CD4-positive, alpha-beta T cell (primary cell): Measurements from ENCODE around the gene YES1. TPM values are rescaled to one million over a fixed set of nuclear protein-coding genes. Genes with fewer than 3 reads are reported as not detected.

Experiments
- ATAC-seq: fragments of 200-7000 bp; cut with Tn5 transposase; one replicate; pipeline ENCODE4 v1.10.0; 2022; ENCODE audit warnings: mild to moderate bottlenecking; ENCODE audit not compliant: poor library complexity
- CTCF ChIA-PET: fragments of 350-600 bp; sonication (Branson Sonifier 250); formaldehyde crosslinking; loops from one replicate; lab custom pipeline; 2021; ENCODE audit warnings: antibody characterized with exemption, inconsistent platforms; lab: Charles Lee
- POLR2A ChIA-PET: fragments of 350-600 bp; sonication (Branson Sonifier 250); formaldehyde crosslinking; loops from one replicate; lab custom pipeline; 2021; ENCODE audit warnings: antibody characterized with exemption, inconsistent platforms; lab: Charles Lee
- DNase-seq, 14 experiments: peaks; one replicate each; pipeline ENCODE4 v3.0.0-alpha.2; 2013 to 2020; ENCODE audit warnings: mixed read lengths in 2 of 14
- H3K27ac ChIP-seq, 2 donors: one replicate each; pipeline versions ENCODE4 v1.5.1 to v1.7.0; 2013; ENCODE audit warnings: low read length in 2 of 2, low read depth in 1 of 2, mild to moderate bottlenecking in 1 of 2
- H3K27me3 ChIP-seq, 2 experiments: 1 replicate in 1 of 2; 2 replicates in 1 of 2; pipeline versions ENCODE4 v1.6.1 to v1.7.0; 2013; ENCODE audit warnings: low read length in 2 of 2, control low read depth in 1 of 2, mild to moderate bottlenecking in 1 of 2, moderate library complexity in 1 of 2; ENCODE audit not compliant: insufficient read depth in 2 of 2, control insufficient read depth in 1 of 2
- H3K36me3 ChIP-seq: one replicate; pipeline ENCODE4 v1.6.1; 2013; ENCODE audit warnings: low read length, control low read depth; ENCODE audit not compliant: insufficient read depth
- H3K4me1 ChIP-seq: one replicate; pipeline ENCODE4 v1.6.1; 2013; ENCODE audit warnings: low read length, control low read depth; ENCODE audit not compliant: insufficient read depth
- H3K4me3 ChIP-seq: one replicate; pipeline ENCODE4 v1.5.1; 2013; ENCODE audit warnings: mild to moderate bottlenecking, low read length, moderate library complexity
- H3K9me3 ChIP-seq, 2 experiments: 1 replicate in 1 of 2; 2 replicates in 1 of 2; pipeline versions ENCODE4 v1.6.1 to v1.7.0; 2013; ENCODE audit warnings: low read length in 2 of 2, mild to moderate bottlenecking in 2 of 2, control low read depth in 1 of 2, moderate library complexity in 1 of 2; ENCODE audit not compliant: control insufficient read depth in 1 of 2, insufficient read depth in 1 of 2
- H3K27ac Mint-ChIP-seq: one replicate; pipeline ENCODE4 v1.8.0; 2020; ENCODE audit warnings: mixed read lengths
- H3K27me3 Mint-ChIP-seq: one replicate; pipeline ENCODE4 v1.8.0; 2021; ENCODE audit warnings: mixed read lengths
- H3K36me3 Mint-ChIP-seq: one replicate; pipeline ENCODE4 v1.8.0; 2021; ENCODE audit warnings: low read depth, mixed read lengths
- H3K4me1 Mint-ChIP-seq: one replicate; pipeline ENCODE4 v1.8.0; 2021; ENCODE audit warnings: low read depth, mixed read lengths
- H3K4me3 Mint-ChIP-seq: one replicate; pipeline ENCODE4 v1.8.0; 2020; ENCODE audit warnings: mild to moderate bottlenecking, mixed read lengths
- H3K9me3 Mint-ChIP-seq: one replicate; pipeline ENCODE4 v1.8.0; 2020; ENCODE audit warnings: mixed read lengths
- CTCF ChIP-seq: fragments of 200-600 bp; IDR thresholded peaks from one replicate; pipeline ENCODE4 v1.8.0; 2022; ENCODE audit warnings: antibody characterized with exemption, mild to moderate bottlenecking
- intact Hi-C, 2 experiments: fragments of 100-400 bp; cut with DNase I in 1 of 2; cut with micrococcal nuclease in 1 of 2; formaldehyde crosslinking; loops; one replicate each; pipeline versions ENCODE4 v1.15.1 to v1.9.0; 2023 to 2025; cut with DNase I, micrococcal nuclease
- polyA plus RNA-seq, 2 donors: library from polyadenylated mRNA; unstranded; fragments of 120-200 nt; gene quantifications; one replicate each; pipeline ENCODE4 v1.2.1, GENCODE V29; 2013
- total RNA-seq, 174 experiments: library from RNA in 2 of 174; stranded (reverse) in 2 of 174; gene quantifications; one replicate each; pipeline ENCODE4 v1.2.3 and lab custom pipeline; 2021 to 2026

The YES1 gene
- total RNA-seq (10 to 100 TPM; 17.6 to 19.8 TPM), total RNA-seq (lab: John Stamatoyannopoulos, UW) (5.7 to 398 (median 28.2) reads per million in 172 experiments)
- polyA plus RNA-seq (2013, experiment 1 of 2) = 4.1 TPM
- 4.6 TPM for polyA plus RNA-seq (2013, experiment 2 of 2)

GRCh38 chr18:811892-812375, at the start of gene YES1:
YES1 (minus strand) TSS chr18:812242; CDS start chr18:756827, 55,415 bp downstream.
- H3K4me1 Mint-ChIP-seq = peaks cover 69% of the 10 kb centered on the region

GRCh38 chr18:857986-858385, 45.9 kb upstream of the YES1 start:
- intact Hi-C loops = no loop called here
- peaks cover 0 to 4% of the 10 kb centered on the region in 2 experiments for H3K27me3 ChIP-seq
- TF ChIP-seq CTCF = no peak
- no peak overlapping the region for H3K4me3 ChIP-seq
- no peak for ATAC-seq
- H3K27ac ChIP-seq = no peak overlapping the region
- H3K4me1 ChIP-seq = no peaks in the 10 kb centered on the region
- Mint-ChIP-seq H3K4me1 (no peaks in the 10 kb centered on the region), H3K4me3 (no peak overlapping the region), H3K9me3 (no peaks in the 10 kb centered on the region), H3K27ac (no peak overlapping the region), H3K27me3 (peaks cover 16% of the 10 kb centered on the region), H3K36me3 (no peaks in the 10 kb centered on the region)
- no peaks in the 10 kb centered on the region for H3K9me3 ChIP-seq
- no peaks in the 10 kb centered on the region for H3K36me3 ChIP-seq
- no peak for DNase-seq
- POLR2A ChIA-PET = no interaction called here
- CTCF ChIA-PET = no interaction called here

More at GRCh38 chr18:811892-812375, at the start of gene YES1:
- intact Hi-C loops = loop anchor here in 1 of 2 experiments (1.0 to 10.0 kb wide), 3 partner anchors 18 to 547 kb away; partner anchors contain the start of genes ENOSF1 and THOC1
- no peaks in the 10 kb centered on the region for H3K9me3 Mint-ChIP-seq
- peak within 1 kb of the TSS; percentile 93 to 95 for H3K27ac ChIP-seq
- ChIA-PET POLR2A (interaction anchor here (0.6 to 4.6 kb wide), 6 partner anchors 12 to 99 kb away, joined by 3 to 103 read pairs (median 4); partner anchors contain the start of gene ENOSF1), CTCF (interaction anchor here (1.6 to 2.0 kb wide), 2 partner anchors 18 to 28 kb away, joined by 4 to 10 read pairs; no protein-coding TSS in a partner anchor)
- H3K27me3 ChIP-seq = no peaks in the 10 kb centered on the region
- H3K4me1 ChIP-seq = peaks cover 30% of the 10 kb centered on the region
- H3K4me3 Mint-ChIP-seq = peak within 1 kb of the TSS; percentile 94
- H3K36me3 Mint-ChIP-seq = peaks cover 13% of the 10 kb centered on the region
- ATAC-seq (peak; percentile 60), DNase-seq (peak in 9 of 14 experiments; percentile 24 to 89 (median 65))
- peak within 1 kb of the TSS; percentile 93 for H3K4me3 ChIP-seq
- peak within 1 kb of the TSS; percentile 95 for H3K27ac Mint-ChIP-seq
- TF ChIP-seq CTCF = no peak
- H3K27me3 Mint-ChIP-seq = no peaks in the 10 kb centered on the region
- H3K9me3 ChIP-seq = peaks cover 0 to 3% of the 10 kb centered on the region in 2 experiments
- no peaks in the 10 kb centered on the region for H3K36me3 ChIP-seq

- Histone ChIP-seq H3K27me3 (no peaks in the 10 kb centered on the region), H3K4me3 (no peak overlapping the region), H3K9me3 (no peaks in the 10 kb centered on the region), H3K36me3 (no peaks in the 10 kb centered on the region), H3K27ac (no peak overlapping the region), H3K4me1 (no peaks in the 10 kb centered on the region)
- CTCF ChIA-PET = no interaction called here
- Mint-ChIP-seq H3K9me3 (no peaks in the 10 kb centered on the region), H3K27me3 (peaks cover 13% of the 10 kb centered on the region), H3K27ac (no peak overlapping the region), H3K4me3 (no peak overlapping the region), H3K4me1 (no peaks in the 10 kb centered on the region), H3K36me3 (no peaks in the 10 kb centered on the region)
- no peak for TF ChIP-seq CTCF
- no peak for DNase-seq
- POLR2A ChIA-PET = no interaction called here
- no peak for ATAC-seq
- intact Hi-C loops = no loop called here
These were observed 41.4 kb upstream of the YES1 start for GRCh38 chr18:853471-853870.
